Vagina (tissue), 2 donors: ENCODE measurements around the gene PER3. TPM values are rescaled to one million over a fixed set of nuclear protein-coding genes. Genes with fewer than 3 reads are reported as not detected.
A peak's percentile ranks its signal among the peaks of the same experiment; 100 is the strongest.

Experiments used
- DNase-seq, 2 donors: peaks; one replicate each; pipeline ENCODE4 v3.0.0-alpha.2; 2017; ENCODE audit errors: extremely low spot score in 2 of 2
- H3K27ac ChIP-seq: fragments of 200-600 bp; sonication (generic); one replicate; pipeline ENCODE4 v1.5.1; 2019
- H3K27me3 ChIP-seq: fragments of 200-600 bp; sonication (generic); one replicate; pipeline ENCODE4 v1.5.1; 2019
- H3K36me3 ChIP-seq, 2 donors: fragments of 200-600 bp; sonication (generic); one replicate each; pipeline ENCODE4 v1.5.1; 2017 to 2019
- H3K4me1 ChIP-seq: fragments of 200-600 bp; sonication (generic); one replicate; pipeline ENCODE4 v1.5.1; 2019
- H3K4me3 ChIP-seq, 2 donors: fragments of 200-600 bp; sonication (generic); 1 replicate in 1 of 2; 2 replicates in 1 of 2; pipeline ENCODE4 v1.5.1; 2016 to 2019
- H3K9me3 ChIP-seq: fragments of 200-600 bp; sonication (generic); one replicate; pipeline ENCODE4 v1.5.1; 2019
- CTCF ChIP-seq, 3 experiments: fragments of 450-650 bp in 2 of 3; fragments of 200-600 bp in 1 of 3; sonication (generic) in 1 of 3; IDR thresholded peaks; one replicate each; pipeline ENCODE4 v1.5.1; 2017 to 2019; ENCODE audit warnings: antibody characterized with exemption in 3 of 3, mild to moderate bottlenecking in 2 of 3, moderate library complexity in 2 of 3
- POLR2A ChIP-seq, 2 donors: fragments of 450-650 bp; IDR thresholded peaks; one replicate each; pipeline ENCODE4 v1.6.1; 2017; ENCODE audit warnings: antibody characterized with exemption in 2 of 2, mild to moderate bottlenecking in 2 of 2, moderate library complexity in 2 of 2
- POLR2AphosphoS5 ChIP-seq, 2 donors: sonication (generic); formaldehyde crosslinking; IDR thresholded peaks; one replicate each; pipeline ENCODE4 v1.9.0; 2017; ENCODE audit warnings: antibody characterized with exemption in 2 of 2, mild to moderate bottlenecking in 2 of 2, low read depth in 1 of 2; ENCODE audit not compliant: insufficient read depth in 1 of 2
- intact Hi-C: fragments of 100-400 bp; cut with DNase I; formaldehyde crosslinking; loops from one replicate; pipeline ENCODE4 v1.15.1; 2023
- total RNA-seq: library from RNA; depleted of rRNA; stranded (reverse); fragments of >200 nt; gene quantifications from one replicate; pipeline ENCODE4 v1.2.3, GENCODE V29; 2016

The PER3 gene
- total RNA-seq, 1 donor from 2014 or later = 24.6 TPM

DNA sequence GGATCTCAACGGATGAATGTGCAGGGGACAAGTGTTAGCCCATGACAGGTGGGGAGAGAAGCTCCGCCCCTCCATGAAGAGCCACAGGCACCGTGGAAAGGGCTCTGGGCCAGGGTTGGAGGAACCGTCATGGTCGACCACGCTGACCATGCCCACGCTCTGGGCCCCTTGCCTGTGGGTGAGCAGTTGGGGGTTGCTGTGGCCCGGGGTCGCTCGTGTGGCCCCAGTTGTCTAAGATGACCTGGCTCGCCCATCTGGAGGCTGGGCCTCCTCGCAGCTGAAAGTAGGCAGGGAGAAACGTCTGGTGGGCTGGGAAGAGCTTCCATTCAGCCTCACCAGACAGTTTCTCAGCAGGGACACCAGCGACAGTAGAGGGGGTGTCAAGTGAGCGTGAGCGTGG is 81.9 kb downstream of the PER3 start:
- Histone ChIP-seq H3K27ac (no peak overlapping the region), H3K4me3 (no peak overlapping the region), H3K36me3 (no peaks in the 10 kb centered on the region), H3K4me1 (no peaks in the 10 kb centered on the region), H3K27me3 (no peaks in the 10 kb centered on the region), H3K9me3 (no peaks in the 10 kb centered on the region)
- DNase-seq = peak in 1 of 2 donors; percentile 27
- intact Hi-C loops = no loop called here
- TF ChIP-seq POLR2A (IDR thresholded peaks at IDR 0.05) (no peak), POLR2AphosphoS5 (IDR thresholded peaks at IDR 0.05; ENCODE audit: insufficient read depth in 1 of 2, low read depth in 1 of 2) (no peak), CTCF (IDR thresholded peaks at IDR 0.05) (no peak)

DNA sequence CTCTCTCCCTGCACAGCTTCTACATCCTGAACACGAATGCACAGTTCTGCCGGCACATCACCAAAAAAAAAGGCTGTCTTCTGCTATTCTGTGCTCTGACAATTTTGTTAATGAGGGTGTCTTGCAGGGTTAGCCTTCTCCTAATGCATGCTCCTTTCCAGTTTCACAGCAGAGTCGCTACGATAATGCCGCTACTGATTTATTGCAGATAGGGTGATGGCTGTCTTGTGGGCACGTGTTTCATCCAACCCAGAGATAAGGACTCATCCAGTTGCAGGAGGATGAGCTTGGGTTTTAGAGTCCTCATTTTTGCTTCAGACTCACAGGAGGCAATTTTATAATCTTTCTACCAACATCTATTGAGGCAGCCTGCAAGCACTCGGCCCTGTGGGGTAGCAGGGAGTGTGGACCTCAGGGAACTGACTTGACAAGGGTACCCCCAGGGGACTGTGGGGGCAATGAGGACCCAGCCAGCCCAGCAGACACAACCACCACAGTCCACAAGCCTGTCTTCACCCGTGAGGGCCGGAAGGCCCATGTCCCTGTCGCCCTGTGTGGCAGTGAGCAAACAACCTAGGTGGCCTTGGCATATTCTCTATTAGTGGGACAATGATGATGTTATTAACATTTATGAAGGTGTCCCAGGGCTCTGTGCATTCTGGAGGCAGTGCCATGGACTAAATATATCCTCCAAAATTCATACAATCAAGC is 84.1 kb downstream of the PER3 start:
- Histone ChIP-seq H3K36me3 (no peaks in the 10 kb centered on the region), H3K9me3 (no peaks in the 10 kb centered on the region), H3K27me3 (no peaks in the 10 kb centered on the region), H3K4me1 (no peaks in the 10 kb centered on the region), H3K4me3 (no peak overlapping the region), H3K27ac (no peak overlapping the region)
- no peak for TF ChIP-seq CTCF (IDR thresholded peaks at IDR 0.05)
- no peak for TF ChIP-seq POLR2A (IDR thresholded peaks at IDR 0.05)
- no peak for TF ChIP-seq POLR2AphosphoS5 (IDR thresholded peaks at IDR 0.05; ENCODE audit: insufficient read depth in 1 of 2, low read depth in 1 of 2)
- peak in 1 of 2 donors; percentile 13 for DNase-seq
- intact Hi-C loops = no loop called here

- TF ChIP-seq CTCF (IDR thresholded peaks at IDR 0.05) = no peak
- TF ChIP-seq POLR2A (IDR thresholded peaks at IDR 0.05) = no peak
- TF ChIP-seq POLR2AphosphoS5 (IDR thresholded peaks at IDR 0.05; ENCODE audit: insufficient read depth in 1 of 2, low read depth in 1 of 2) = no peak
- intact Hi-C loops = no loop called here
Observed at GRCh38 chr1:7869136-7869920, 85.2 kb downstream of the PER3 start.

DNA sequence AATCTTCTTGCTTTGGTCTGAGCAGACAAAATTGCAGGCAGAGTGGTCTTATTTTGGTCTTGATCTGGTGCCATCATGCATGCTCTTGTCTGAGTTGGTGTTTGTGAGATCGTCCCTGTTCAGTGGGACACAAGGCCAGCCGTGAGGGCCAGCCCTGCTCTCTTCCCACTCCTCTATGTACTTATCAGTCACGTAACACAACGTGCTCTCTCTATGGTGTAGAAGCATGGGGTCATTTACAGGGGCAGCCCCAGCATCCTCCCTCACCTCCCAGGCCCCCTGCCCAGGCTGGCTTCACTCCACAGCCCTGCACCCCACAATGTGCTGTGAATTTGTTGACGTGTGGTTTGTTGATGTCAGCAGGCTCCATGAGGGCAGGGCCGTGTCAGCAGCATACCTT is 87.0 kb downstream of the PER3 start:
- Histone ChIP-seq H3K4me3 (no peak overlapping the region), H3K27ac (no peak overlapping the region), H3K27me3 (no peaks in the 10 kb centered on the region), H3K4me1 (no peaks in the 10 kb centered on the region), H3K36me3 (no peaks in the 10 kb centered on the region), H3K9me3 (no peaks in the 10 kb centered on the region)
- DNase-seq = peak in 1 of 2 donors; percentile 40
- TF ChIP-seq POLR2A (IDR thresholded peaks at IDR 0.05) (no peak), POLR2AphosphoS5 (IDR thresholded peaks at IDR 0.05; ENCODE audit: insufficient read depth in 1 of 2, low read depth in 1 of 2) (no peak), CTCF (IDR thresholded peaks at IDR 0.05) (no peak)
- intact Hi-C loops = no loop called here

More at GRCh38 chr1:7869136-7869920, 85.2 kb downstream of the PER3 start:
- H3K9me3 ChIP-seq = no peaks in the 10 kb centered on the region
- H3K27me3 ChIP-seq = no peaks in the 10 kb centered on the region
- H3K36me3 ChIP-seq = no peaks in the 10 kb centered on the region
- no peak overlapping the region for H3K4me3 ChIP-seq
- H3K27ac ChIP-seq = no peak overlapping the region
- H3K4me1 ChIP-seq = no peaks in the 10 kb centered on the region
- DNase-seq = peak in 1 of 2 donors; percentile 22
